OCI-LY1 (cell line): ENCODE measurements around the gene TIMP3.

Source experiments
- CTCF ChIP-seq: fragments of 200-600 bp; sonication (generic), shearing (Covaris generic); IDR thresholded peaks from 2 replicates; pipeline ENCODE4 v1.5.1; 2017; ENCODE audit warnings: mild to moderate bottlenecking, antibody characterized with exemption, low read length, moderate library complexity, mixed read lengths
- EZH2 ChIP-seq: fragments of 200-600 bp; sonication (generic), shearing (Covaris generic); IDR thresholded peaks from 2 replicates; pipeline ENCODE4 v1.8.0; 2017; ENCODE audit warnings: borderline replicate concordance, mixed run types, mild to moderate bottlenecking, antibody characterized with exemption, low read length, moderate library complexity, mixed read lengths

GRCh38 chr22:32896891-32897290 is 95.4 kb downstream of the TIMP3 start:
- TF ChIP-seq EZH2, result no peak
- TF ChIP-seq CTCF, result no peak
